ENCODE data around the gene ZBTB42.

Gene ZBTB42

DNA sequence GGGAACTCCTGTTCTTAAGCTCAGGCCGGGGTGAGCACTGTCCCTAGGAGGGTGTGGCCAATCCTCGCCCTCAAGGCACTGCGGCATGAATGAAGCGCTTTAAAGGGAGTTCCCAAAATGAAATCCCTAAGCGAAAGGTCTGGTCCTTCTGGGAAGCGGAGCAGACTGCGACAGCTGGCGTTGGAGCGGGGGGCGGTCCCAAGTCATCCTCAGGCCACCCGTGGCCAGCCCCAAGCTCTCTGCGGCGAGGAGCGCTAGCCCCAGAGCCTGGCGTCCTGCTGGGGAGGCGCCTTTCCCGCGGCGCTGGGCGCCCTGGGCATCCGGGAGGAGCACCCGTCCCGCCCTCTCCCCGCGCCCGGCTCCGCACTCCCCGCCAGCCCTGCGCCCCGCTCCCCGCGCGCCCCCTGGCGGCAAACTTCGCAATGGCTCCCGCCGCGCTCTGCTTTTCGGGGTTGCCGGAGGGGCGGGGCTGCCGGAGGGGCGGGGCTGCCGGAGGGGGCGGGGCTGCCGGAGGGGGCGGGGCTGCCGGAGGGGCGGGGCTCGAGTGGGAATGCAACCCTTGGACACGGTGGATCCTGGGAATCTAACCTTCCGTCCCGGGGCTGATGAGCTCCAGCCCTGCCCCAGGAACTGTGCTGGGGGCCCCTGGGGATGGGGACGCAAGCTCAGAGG lies 25.4 kb downstream of the ZBTB42 start:
- TF ChIP-seq FOXP2 (optimal IDR thresholded peaks at IDR 0.05; ENCODE audit: borderline replicate concordance, extremely low read depth, extremely low read length, insufficient read depth) (peak; percentile 51), SIN3A (IDR thresholded peaks at IDR 0.05; ENCODE audit: borderline replicate concordance, insufficient read depth, low read length) (no peak)

DNA sequence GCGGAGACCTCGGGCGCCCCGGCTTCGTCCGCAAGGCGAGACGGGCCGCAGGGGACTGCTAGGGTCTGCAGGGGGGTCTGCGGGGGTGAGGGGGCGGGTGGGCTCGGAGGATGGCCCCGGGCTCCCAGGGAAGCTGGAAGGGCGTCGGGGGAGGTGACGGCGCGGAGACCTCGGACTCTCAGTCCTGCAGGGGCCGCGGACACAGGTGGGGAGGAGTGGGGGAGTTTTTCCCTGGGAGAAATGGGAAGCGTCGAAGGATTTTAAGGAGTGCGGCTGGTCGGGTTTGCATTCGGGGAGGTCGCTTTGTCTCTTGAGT lies 25.9 kb downstream of the ZBTB42 start:
- TF ChIP-seq SIN3A (IDR thresholded peaks at IDR 0.05; ENCODE audit: borderline replicate concordance, insufficient read depth, low read length) (no peak), POLR2AphosphoS5 (IDR thresholded peaks at IDR 0.05; ENCODE audit: low read depth, low read length) (no peak), FOXP2 (optimal IDR thresholded peaks at IDR 0.05; ENCODE audit: borderline replicate concordance, extremely low read depth, extremely low read length, insufficient read depth) (no peak), TAF1 (IDR thresholded peaks at IDR 0.05; ENCODE audit: borderline replicate concordance, insufficient read depth, low read length) (no peak), REST (IDR thresholded peaks at IDR 0.05; ENCODE audit: insufficient read depth in 1 of 2, low read depth in 2 of 2, low read length in 2 of 2) (no peak)

DNA sequence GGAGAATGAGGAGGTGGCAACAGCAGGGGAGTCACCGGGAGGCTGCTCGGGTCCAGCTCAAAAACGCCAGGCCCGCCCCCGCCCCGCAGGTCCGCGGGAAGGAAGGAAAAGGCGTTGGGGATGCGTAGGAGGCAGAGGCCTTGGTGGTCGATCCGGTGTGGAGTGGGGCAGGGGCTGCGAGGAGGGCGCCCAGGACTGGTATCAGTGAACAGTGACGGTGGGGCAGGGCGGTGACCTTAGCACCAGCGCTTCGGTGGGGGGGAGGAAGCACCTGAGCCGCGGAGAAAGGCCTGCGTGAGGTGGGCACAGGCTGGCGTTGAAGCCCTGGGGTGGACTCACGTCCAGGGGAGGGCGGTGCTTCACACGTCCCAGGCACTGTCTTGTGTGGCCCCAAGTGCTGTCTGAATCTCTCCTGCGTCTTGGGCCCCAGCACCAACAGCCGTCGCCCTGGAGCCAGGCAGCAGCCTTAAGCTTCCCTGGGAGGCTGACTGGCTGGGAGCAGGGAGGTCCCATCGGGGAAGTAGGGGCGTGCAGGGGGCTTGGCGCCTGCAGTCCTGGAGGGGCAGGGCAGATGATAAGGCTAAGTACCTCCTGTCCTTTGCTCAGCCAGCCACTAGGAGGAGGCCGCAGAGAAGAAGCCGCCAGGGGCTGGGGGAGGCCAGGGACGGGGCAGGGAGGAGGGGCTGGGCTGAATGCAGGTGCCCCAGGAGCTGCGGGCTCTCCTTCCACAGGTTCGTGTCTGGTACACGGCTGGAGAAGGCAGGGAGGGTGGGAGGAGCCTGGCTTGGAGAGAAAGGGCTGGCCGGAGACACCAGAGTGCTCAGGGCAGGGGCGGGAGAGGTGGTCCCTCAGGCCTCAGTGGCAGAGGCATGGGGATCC lies 26.5 kb downstream of the ZBTB42 start:
- TF ChIP-seq TAF1 (IDR thresholded peaks at IDR 0.05; ENCODE audit: borderline replicate concordance, insufficient read depth, low read length) (no peak), POLR2AphosphoS5 (IDR thresholded peaks at IDR 0.05; ENCODE audit: low read depth, low read length) (no peak), FOXP2 (optimal IDR thresholded peaks at IDR 0.05; ENCODE audit: borderline replicate concordance, extremely low read depth, extremely low read length, insufficient read depth) (no peak), SIN3A (IDR thresholded peaks at IDR 0.05; ENCODE audit: borderline replicate concordance, insufficient read depth, low read length) (no peak), REST (IDR thresholded peaks at IDR 0.05; ENCODE audit: insufficient read depth in 1 of 2, low read depth in 2 of 2, low read length in 2 of 2) (no peak)

GRCh38 chr14:104830781-104831180 lies 29.9 kb downstream of the ZBTB42 start:
- TF ChIP-seq POLR2AphosphoS5 (IDR thresholded peaks at IDR 0.05; ENCODE audit: low read depth, low read length): no peak

DNA sequence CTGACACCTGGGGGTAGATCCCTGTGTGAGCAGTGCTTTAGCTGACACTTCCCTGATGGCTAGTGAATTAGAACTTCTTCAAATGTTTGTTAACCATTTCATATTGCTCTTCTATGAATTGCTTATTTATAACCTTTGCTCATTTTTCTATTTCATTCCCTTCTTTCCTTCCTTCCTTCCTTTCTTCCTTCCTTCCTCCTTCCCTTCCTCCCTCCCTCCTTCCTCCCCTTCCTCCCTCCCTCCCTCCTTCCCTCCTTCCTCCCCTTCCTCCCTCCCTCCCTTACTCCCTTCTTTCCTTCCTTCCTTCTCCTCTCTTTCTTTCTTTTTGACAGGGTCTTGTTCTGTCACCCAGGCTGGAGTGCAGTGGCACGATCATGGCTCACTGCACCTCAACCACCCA lies 40.8 kb downstream of the ZBTB42 start:
- TF ChIP-seq FOXP2 (optimal IDR thresholded peaks at IDR 0.05; ENCODE audit: borderline replicate concordance, extremely low read depth, extremely low read length, insufficient read depth) (no peak), POLR2AphosphoS5 (IDR thresholded peaks at IDR 0.05; ENCODE audit: low read depth, low read length) (no peak), SIN3A (IDR thresholded peaks at IDR 0.05; ENCODE audit: borderline replicate concordance, insufficient read depth, low read length) (no peak), REST (IDR thresholded peaks at IDR 0.05; ENCODE audit: insufficient read depth in 1 of 2, low read depth in 2 of 2, low read length in 2 of 2) (no peak), TAF1 (IDR thresholded peaks at IDR 0.05; ENCODE audit: borderline replicate concordance, insufficient read depth, low read length) (no peak)

DNA sequence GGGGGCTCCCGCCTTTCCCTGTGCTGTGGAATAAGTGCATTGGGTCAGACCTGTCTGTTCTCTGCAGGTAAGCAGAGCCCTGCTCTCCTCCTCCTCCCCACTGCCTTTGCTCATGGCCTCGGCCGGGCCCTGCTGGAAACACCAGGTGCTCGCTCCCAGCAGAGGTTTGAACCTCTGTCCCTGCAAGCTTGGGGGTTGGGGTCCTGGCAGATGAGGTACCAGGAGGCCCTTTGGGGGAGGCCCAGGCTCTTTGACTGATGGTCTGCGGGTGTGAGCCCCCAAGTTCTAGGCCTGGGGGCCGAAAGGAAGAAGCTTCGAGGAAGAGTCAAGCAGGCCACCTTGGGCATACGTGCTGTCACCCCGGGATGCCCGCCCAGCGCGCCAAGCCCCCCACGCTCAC lies 42.1 kb downstream of the ZBTB42 start:
- TF ChIP-seq SIN3A (IDR thresholded peaks at IDR 0.05; ENCODE audit: borderline replicate concordance, insufficient read depth, low read length) (no peak), REST (IDR thresholded peaks at IDR 0.05; ENCODE audit: insufficient read depth in 1 of 2, low read depth in 2 of 2, low read length in 2 of 2) (no peak), POLR2AphosphoS5 (IDR thresholded peaks at IDR 0.05; ENCODE audit: low read depth, low read length) (no peak), FOXP2 (optimal IDR thresholded peaks at IDR 0.05; ENCODE audit: borderline replicate concordance, extremely low read depth, extremely low read length, insufficient read depth) (no peak), TAF1 (IDR thresholded peaks at IDR 0.05; ENCODE audit: borderline replicate concordance, insufficient read depth, low read length) (no peak)
